Keratinocyte (primary cell): ENCODE results near the gene CDON. TPM values are rescaled to one million over a fixed set of nuclear protein-coding genes. Genes with fewer than 3 reads are reported as not detected.

Experiments
- DNase-seq: peaks from one replicate; pipeline ENCODE4 v3.0.0-alpha.2; 2011; ENCODE audit warnings: low read depth, missing footprints, low spot score
- FAIRE-seq: peaks from 2 replicates; lab custom pipeline; 2011; peaks lifted over from hg19 to GRCh38; lab: Jason Lieb, UNC
- H2AFZ ChIP-seq: 2 replicates; pipeline ENCODE4 v1.6.0; 2012; ENCODE audit warnings: low read length, control low read depth, inconsistent platforms; ENCODE audit not compliant: control insufficient read depth
- H3K27ac ChIP-seq: 2 replicates; pipeline ENCODE4 v1.5.1; 2011; ENCODE audit warnings: low read length; ENCODE audit not compliant: control insufficient read depth, insufficient read depth
- H3K27me3 ChIP-seq: 3 replicates; pipeline ENCODE4 v1.6.0; 2011; ENCODE audit warnings: low read length; ENCODE audit not compliant: control insufficient read depth, insufficient read depth; ENCODE audit errors: extremely low read depth
- H3K36me3 ChIP-seq, 2 experiments: 2 replicates in 1 of 2; 3 replicates in 1 of 2; pipeline ENCODE4 v1.5.1; 2011; ENCODE audit warnings: low read length in 2 of 2, mild to moderate bottlenecking in 1 of 2; ENCODE audit not compliant: control insufficient read depth in 2 of 2, insufficient read depth in 2 of 2; ENCODE audit errors: extremely low read depth in 1 of 2
- H3K4me1 ChIP-seq: 3 replicates; pipeline ENCODE4 v1.5.1; 2011; ENCODE audit warnings: low read length; ENCODE audit not compliant: control insufficient read depth, insufficient read depth; ENCODE audit errors: extremely low read depth
- H3K4me2 ChIP-seq: 3 replicates; pipeline ENCODE4 v1.6.0; 2011; ENCODE audit warnings: low read depth, low read length; ENCODE audit not compliant: control insufficient read depth, insufficient read depth; ENCODE audit errors: extremely low read depth
- H3K4me3 ChIP-seq, 3 experiments: fragments of 200-600 bp in 1 of 3; sonication (generic) in 1 of 3; 2 replicates in 2 of 3; 3 replicates in 1 of 3; pipeline ENCODE4 v1.5.1; 2011 to 2016; ENCODE audit warnings: low read length in 3 of 3, mild to moderate bottlenecking in 3 of 3, control low read depth in 2 of 3, inconsistent platforms in 1 of 3, low read depth in 1 of 3, mixed read lengths in 1 of 3, mixed run types in 1 of 3, moderate library complexity in 1 of 3; ENCODE audit not compliant: control insufficient read depth in 2 of 3, insufficient read depth in 2 of 3; ENCODE audit errors: extremely low read depth in 1 of 3
- H3K79me2 ChIP-seq: 2 replicates; pipeline ENCODE4 v1.6.0; 2012; ENCODE audit warnings: low read length; ENCODE audit not compliant: control insufficient read depth, insufficient read depth
- H3K9ac ChIP-seq: 3 replicates; pipeline ENCODE4 v1.6.0; 2011; ENCODE audit warnings: low read length; ENCODE audit not compliant: control insufficient read depth, insufficient read depth; ENCODE audit errors: extremely low read depth
- H3K9me1 ChIP-seq: 3 replicates; pipeline ENCODE4 v1.6.0; 2011; ENCODE audit warnings: low read length; ENCODE audit not compliant: control insufficient read depth, insufficient read depth; ENCODE audit errors: extremely low read depth
- H3K9me3 ChIP-seq: 2 replicates; pipeline ENCODE4 v1.5.1; 2012; ENCODE audit warnings: low read depth, low read length; ENCODE audit not compliant: control insufficient read depth
- H4K20me1 ChIP-seq: 3 replicates; pipeline ENCODE4 v1.6.0; 2011; ENCODE audit warnings: low read length; ENCODE audit not compliant: control insufficient read depth, insufficient read depth; ENCODE audit errors: extremely low read depth
- CTCF ChIP-seq, 3 experiments: IDR thresholded peaks in 1 of 3; conservative IDR thresholded peaks in 1 of 3; optimal IDR thresholded peaks in 1 of 3; 2 replicates in 2 of 3; 3 replicates in 1 of 3; pipeline versions ENCODE3 to v1.5.1; 2011; ENCODE audit warnings: low read length in 3 of 3, mild to moderate bottlenecking in 3 of 3, moderate library complexity in 2 of 3, control low read depth in 1 of 3, inconsistent platforms in 1 of 3; ENCODE audit not compliant: insufficient read depth in 2 of 3; ENCODE audit errors: extremely low read depth in 1 of 3
- EZH2 ChIP-seq: IDR thresholded peaks from one replicate; pipeline ENCODE4 v1.6.1; 2012; ENCODE audit warnings: inconsistent platforms, mild to moderate bottlenecking, low read length, moderate library complexity
- dilution Hi-C: fragments of 300-500 bp; cut with MboI; formaldehyde crosslinking; loops from one replicate; pipeline ENCODE4 v1.7.0; 2020; ENCODE audit warnings: low sequenced_read_pairs; ENCODE audit not compliant: extremely low pct_ligation_motif_present
- polyA plus RNA-seq, 5 experiments: library from polyadenylated mRNA; depleted of rRNA in 3 of 5; stranded (reverse) in 3 of 5; stranded (forward) in 1 of 5; unstranded in 1 of 5; fragments of >200 nt; gene quantifications; 1 replicate in 1 of 5; 2 replicates in 3 of 5; 3 replicates in 1 of 5; pipeline versions ENCODE4 v1.2.1 to v1.2.3, GENCODE V29; 2011 to 2012; ENCODE audit warnings: missing spikeins in 2 of 5, low read depth in 1 of 5, low replicate concordance in 1 of 5

Gene CDON
- polyA plus RNA-seq, 1 donor (not counting 4 experiments of a cell fraction or from before 2014, with no cell fraction given), result 1.0 TPM

- Histone ChIP-seq H3K36me3 (no peaks in the 10 kb centered on the region), H3K9ac (no peak overlapping the region), H3K4me3 (no peak overlapping the region), H3K4me2 (no peak overlapping the region), H2AFZ (no peak overlapping the region), H4K20me1 (no peaks in the 10 kb centered on the region), H3K4me1 (peaks cover 5% of the 10 kb centered on the region), H3K27me3 (no peaks in the 10 kb centered on the region), H3K9me1 (no peaks in the 10 kb centered on the region), H3K79me2 (no peaks in the 10 kb centered on the region), H3K27ac (no peak overlapping the region), H3K9me3 (no peaks in the 10 kb centered on the region)
- TF ChIP-seq CTCF (optimal IDR thresholded peaks at IDR 0.05 in 1 of 3, IDR thresholded peaks at IDR 0.05 in 1 of 3, conservative IDR thresholded peaks at IDR 0.05 in 1 of 3; ENCODE audit: extremely low read depth in 1 of 3, insufficient read depth in 2 of 3, low read length in 3 of 3) (no peak), EZH2 (no peak)
- FAIRE-seq (no peak), DNase-seq (no peak)
- dilution Hi-C loops, result no loop called here
These were observed 14.5 kb downstream of the CDON start for GRCh38 chr11:126048197-126048596.

- FAIRE-seq, result no peak
- TF ChIP-seq CTCF (optimal IDR thresholded peaks at IDR 0.05 in 1 of 3, IDR thresholded peaks at IDR 0.05 in 1 of 3, conservative IDR thresholded peaks at IDR 0.05 in 1 of 3; ENCODE audit: extremely low read depth in 1 of 3, insufficient read depth in 2 of 3, low read length in 3 of 3) (no peak), EZH2 (no peak)
- no peaks in the 10 kb centered on the region for H3K79me2 ChIP-seq
These were observed 16.0 kb downstream of the CDON start for GRCh38 chr11:126046570-126047195.

More at GRCh38 chr11:126046570-126047195, 16.0 kb downstream of the CDON start:
- Histone ChIP-seq H3K9ac (no peak overlapping the region), H3K9me3 (no peaks in the 10 kb centered on the region), H3K4me1 (peaks cover 5% of the 10 kb centered on the region), H3K27me3 (no peaks in the 10 kb centered on the region), H3K36me3 (no peaks in the 10 kb centered on the region), H2AFZ (no peak overlapping the region), H3K4me3 (no peak overlapping the region), H4K20me1 (no peaks in the 10 kb centered on the region), H3K9me1 (no peaks in the 10 kb centered on the region), H3K4me2 (no peak overlapping the region), H3K27ac (no peak overlapping the region)
- DNase-seq, result no peak
- dilution Hi-C loops, result no loop called here
